Glomerular endothelial cell (primary cell): ENCODE measurements around the gene BNIP3. TPM values are rescaled to one million over a fixed set of nuclear protein-coding genes. Genes with fewer than 3 reads are reported as not detected.
"Not testable (repeated sequence)": the region's sequence is repeated elsewhere in the genome, so short reads cannot be mapped to it uniquely, and the experiment has no call there.

Source experiments
- DNase-seq: peaks from one replicate; pipeline ENCODE4 v3.0.0-alpha.2; 2011; ENCODE audit warnings: low read depth, low spot score; ENCODE audit errors: extremely low read depth
- total RNA-seq: library from RNA; depleted of rRNA; stranded (reverse); fragments of >200 nt; gene quantifications from 2 replicates; pipeline ENCODE4 v1.2.3, GENCODE V29; 2015

BNIP3 gene
- total RNA-seq, 1 donor from 2014 or later: 127 TPM

DNA sequence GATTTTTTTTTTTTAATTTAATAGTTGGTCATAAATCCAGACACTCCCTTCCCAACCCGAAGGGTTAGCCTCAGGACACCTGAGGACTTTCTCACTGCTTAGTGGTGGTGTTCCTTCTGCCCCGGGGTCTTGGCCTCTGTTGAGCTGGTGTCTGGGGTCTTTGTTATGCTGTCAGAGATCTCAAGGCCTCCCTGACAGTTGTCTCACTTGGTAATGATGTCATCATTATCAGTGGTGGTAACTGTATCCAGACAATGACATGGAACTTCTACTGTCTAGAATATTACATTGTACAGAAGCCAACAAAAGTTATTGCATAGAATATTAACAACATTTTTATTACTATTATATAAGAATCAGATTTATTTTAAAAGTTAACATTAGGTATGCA is 48.0 kb downstream of the BNIP3 start:
- no peak for DNase-seq

DNA sequence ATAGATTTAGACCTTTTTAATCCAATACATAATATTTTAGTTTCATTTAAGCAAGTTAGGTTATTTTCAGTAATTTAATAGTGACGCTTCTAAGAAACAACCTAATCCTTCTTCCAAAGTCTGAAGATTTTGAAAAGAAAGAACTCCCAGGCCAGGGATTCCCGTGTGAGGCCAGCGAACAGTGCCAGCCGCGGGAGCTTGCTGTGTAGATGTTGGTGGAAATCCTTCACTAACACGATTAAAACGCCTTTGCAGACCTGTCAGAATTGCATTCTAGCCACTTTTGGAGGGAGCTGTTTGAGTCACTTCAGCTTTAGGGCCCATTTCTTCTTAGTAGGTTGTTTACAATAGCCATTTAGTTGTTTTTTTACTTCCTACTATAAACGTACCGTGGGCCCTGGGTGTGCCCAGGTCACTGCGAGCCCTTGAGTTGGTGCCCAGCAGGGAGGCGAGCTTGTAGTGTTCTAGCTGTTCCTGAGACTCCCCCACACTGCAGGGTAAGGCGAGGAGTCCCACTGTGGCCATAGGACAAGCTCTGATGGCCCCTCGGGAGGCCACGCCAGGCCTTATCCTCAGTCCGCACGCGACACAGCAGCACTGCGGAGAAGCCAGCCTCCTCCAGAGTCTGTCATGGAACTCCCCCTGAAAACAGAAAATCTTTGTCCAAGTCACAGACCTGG is 48.6 kb downstream of the BNIP3 start:
- no peak for DNase-seq

DNA sequence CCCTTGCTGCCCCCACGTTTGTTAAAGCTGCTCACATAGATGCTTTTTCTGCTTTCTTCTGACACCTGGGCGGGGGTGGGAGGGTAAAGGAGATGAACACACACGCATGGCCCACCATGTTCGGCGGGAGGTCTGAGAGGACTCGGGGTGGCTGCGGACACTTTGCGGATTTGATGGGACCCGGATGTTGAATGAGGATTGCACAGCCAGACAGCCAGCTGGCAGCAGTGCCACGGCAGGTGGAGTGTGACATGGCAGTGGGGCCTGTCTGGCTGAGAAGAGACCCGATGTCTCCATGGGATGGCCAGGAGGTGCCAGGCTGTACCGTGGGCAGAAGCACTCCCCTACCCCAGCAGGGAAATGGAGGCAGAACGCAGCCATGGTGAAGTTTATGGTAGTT is 49.7 kb downstream of the BNIP3 start:
- DNase-seq: no peak

DNA sequence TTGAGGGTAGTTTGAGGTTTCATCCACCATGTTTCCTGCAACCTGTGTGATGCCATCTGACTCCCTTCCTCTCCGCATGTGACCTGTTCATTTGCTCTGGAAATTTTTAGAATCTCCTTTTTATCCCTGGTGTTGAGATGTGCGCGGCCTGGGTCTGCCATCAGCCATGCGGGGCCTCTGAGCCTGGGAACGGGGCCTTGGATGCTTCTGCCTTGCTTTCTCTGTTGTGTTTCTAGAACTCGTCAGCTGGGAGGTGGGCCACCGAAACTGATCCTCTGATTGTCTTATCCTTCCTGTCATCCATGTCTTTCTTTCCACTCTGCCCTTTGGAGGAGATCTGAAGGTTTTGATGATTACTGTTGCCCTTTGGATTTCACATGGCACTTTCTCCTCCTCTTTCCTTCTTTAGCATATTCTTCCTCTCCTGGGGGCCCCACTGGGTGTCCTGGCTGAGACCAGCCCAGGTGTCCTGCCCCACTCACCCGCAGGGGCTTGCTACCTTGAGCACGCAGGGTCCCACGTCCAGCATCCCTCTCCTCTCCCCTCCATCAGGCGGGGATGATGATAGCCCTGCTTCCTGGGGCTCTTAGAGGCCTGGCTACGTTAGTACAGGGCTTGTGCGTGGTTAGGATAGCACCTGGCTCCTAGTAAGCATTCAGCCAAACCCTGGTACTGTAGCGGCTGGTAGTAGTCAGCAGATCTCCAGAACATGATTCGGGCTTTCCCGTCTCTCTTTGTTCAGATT is 51.0 kb downstream of the BNIP3 start:
- DNase-seq: no peak

DNA sequence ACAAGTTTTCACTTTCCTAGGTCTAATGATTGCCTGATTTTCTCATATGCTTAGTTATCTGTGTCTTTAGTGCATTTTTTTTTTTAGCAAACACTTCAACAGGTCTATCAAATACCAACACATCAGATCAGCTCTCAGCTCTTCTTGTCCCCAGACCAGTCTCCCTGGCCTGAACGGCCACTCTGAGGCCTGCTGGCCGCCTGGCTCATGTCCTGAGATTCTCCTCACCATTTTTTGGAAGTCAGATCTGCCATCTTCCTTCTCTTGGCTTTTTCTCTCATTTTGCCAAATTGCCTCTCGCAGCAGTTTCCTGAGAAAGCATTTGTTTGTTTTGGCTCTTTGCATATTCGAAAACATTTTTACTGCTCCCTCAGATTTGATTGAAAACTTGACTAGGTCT is 51.6 kb downstream of the BNIP3 start:
- no peak for DNase-seq

DNA sequence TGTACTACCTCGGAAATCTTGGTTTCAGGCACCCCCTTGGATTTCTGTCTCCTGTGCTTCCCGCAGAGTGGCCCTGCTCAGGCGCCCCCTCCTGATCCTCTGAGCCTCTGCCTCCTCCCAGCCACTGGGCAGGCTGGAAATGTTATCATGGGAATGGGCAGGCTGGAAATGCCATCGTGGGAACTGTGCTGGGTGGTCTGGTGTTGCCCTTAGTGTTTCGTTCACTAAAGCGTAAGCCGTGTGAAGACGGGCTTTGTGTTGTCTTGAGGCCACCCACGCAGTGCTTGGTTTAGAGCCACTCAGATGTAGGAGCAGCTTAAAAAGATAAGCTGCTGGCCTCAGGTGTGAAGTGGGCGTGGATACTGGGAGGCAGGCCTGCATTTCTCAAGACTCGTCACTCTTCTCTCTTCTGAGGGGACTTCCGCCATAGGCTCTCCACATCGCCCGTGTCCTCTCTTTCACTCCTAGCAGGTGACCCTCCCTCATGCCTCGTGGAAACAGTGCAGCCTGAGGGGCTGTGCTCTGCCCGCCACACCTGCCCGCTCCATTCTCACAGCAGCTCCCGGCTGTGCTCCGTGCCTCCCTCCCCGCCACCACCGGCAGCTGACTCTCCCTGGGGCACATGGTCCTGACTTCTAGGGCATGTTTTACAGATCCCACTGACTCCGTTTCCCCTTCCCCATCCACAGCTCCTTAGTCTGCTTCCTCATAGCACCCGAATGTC is 52.4 kb downstream of the BNIP3 start:
- no peak for DNase-seq

DNA sequence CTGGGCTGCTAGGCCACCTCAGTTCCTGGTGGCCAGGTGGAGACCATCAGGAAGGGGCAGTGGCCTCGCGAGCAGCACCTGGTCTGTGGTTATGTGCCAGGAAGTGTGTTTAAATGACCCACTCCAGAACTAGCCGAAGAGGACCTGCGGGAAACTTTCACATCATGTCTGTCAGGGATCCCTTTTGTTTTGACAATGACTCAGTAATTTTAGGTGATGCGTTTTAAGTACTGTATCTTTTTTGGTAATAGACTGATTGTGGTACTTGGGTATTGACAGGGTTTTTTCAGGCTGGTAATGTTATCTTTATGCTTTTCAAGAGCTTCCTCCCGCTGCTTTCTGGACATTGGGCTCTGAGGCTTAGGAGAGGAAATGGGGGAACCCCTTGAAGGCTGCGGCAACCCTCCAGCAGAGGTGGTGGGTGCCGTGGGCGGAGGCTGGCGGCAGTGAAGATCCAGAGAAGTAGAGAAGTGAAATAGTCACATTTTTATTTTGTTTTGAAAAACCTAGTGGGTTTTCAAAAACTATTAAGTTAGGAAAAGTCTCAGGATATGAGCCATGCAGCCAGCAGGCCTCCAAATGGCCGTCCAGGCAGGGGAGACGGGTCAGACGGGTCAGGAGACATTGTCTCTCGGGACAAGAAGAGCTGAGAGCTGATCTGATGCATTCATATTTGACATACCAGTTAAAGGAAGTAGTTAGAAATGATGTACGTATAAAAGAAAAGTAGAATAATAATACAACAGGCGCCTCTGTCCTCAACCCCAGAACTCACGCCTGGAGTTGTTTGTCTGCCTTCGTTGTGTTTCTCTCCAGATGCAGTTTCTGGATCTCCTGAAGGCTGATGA is 53.3 kb downstream of the BNIP3 start:
- DNase-seq: no peak

DNA sequence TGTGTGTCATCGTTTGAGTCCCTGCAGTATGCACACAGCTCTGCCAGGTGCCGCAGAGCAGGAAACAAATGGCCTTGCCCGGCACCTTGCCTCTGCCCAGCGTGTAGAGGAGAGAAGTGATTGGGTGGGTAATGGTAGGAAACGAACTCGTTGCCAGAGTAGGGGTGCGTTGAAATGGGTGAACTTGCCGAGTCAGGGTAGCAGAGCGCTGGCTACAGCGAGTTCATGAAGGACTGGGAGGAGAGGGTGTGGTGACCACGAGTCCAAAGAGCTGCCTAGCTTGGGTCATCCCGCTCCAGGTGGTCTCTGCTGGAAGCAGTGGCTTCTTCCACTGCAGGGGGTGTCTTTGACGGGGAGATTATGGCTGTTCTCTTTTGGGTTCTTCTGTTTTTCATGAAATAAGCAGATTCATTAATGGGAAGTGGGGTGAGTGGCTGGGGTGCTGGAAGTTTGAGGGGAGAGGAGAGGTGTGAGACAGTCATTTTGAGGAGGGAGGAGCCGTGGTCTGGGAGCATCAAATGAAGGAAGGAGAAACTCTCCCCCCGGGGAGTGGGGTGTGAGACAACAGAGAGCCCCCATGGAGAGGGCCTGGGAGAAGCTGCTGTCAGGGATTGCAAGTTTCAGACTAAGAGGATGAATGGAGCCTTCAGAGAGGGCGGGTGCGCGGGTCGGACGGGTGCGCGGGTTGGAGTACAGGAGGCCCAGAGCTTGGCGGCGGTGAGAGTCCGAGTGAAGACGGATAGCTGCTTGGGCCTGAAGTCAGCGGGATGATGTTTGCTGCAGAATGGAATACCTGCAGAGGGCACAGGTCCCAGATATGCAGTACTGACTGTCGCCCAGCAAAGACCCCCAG is 54.8 kb downstream of the BNIP3 start:
- DNase-seq: no peak

DNA sequence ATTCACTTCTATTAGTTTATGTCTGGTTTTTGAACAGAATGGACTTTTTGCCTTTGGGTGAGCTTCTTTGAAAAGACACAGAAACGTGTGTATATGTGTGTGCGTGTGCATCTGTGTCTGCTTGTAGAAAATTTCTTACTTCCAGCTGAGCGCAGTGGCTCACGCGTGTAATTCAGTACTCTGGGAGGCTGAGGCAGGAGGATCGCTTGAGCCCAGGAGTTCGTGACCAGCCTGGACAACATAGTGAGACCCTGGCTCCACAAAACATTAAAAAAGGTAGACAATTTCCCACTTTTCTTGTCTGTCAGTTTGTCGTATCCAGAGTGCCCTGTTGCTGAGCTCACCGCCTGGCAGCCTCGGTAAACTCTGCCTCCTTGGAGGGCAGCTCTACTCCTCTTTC is 55.5 kb downstream of the BNIP3 start:
- no peak for DNase-seq

DNA sequence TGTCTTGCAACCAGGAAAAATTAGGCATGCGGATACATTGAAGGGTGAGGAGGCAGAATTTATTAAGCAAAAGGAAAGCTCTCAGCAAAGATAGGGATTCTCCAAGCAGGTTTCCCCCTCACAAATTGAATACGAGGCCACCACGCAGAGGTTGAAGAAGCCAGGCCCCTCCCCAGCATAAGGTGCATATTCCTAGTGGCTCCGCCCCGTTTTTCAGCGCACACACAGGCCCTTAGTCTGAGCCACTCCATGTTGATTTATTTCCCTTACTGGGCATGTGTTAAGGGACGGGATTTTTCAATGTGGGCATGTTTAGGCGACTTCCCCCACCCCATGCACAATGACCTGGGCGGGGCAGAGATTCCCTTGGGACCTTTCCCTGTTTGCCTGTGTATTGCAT is 56.0 kb downstream of the BNIP3 start:
- no peak for DNase-seq

DNA sequence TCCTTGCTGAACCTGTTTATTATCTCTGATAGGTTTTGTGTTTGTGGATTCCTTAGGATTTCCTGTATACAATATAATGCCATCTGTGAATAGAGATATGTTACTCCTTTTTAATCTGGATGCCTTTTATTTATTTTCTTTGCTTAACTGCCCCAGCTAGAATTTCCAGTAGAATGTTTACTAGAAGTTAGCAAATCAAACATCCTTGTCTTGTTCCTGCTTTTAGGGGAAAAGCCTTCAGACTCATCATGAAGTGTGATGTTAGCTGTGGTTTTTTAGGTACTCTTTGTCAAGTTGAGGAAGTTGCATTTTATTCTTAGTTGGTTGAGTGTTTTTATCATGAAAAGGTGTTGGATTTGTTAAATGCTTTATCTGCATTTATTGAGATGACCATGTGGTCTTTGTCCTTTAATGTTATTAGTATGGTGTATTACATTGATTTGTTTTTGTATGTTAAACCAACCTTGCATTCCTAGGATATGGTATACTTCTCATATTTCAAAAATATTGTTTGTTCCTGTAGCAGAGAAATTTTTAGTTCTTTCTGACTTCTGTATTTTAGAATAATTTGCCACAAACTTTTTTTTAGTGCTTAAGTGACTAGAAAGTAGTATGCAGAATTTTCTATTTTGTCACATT is 56.6 kb downstream of the BNIP3 start:
- no peak for DNase-seq

DNA sequence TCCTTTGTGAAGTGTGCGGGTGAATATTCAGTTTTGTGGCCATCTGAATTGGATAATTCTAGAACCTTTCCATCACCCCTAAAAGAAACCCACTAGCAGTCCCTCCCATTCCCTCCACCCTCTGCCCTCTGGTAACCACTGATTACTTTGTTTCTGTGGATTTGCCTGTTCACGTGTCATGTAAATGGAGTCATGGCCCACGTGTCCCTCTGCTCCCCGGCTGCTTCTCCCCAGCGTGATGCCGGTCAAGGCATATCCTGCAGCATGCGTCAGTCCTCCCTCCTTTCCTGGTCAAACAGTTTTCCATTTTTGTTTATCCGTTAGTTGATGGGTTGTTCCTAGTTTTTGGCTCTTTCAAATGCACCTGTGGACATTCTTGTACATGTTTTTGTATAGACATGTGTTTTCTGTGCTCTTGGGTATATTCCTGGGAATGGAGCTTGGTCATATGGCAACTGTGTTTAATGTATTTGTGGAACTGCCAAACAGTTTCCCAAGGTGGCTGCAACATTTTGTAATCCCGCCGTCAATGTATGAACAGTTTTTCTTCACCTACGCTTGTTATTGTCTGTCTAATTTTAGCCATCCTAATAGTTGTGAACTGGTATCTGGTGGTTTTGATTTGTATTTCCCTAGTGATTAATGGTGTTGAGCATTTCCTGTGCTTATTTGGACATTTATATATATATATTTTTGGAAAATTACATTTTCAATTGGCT is 58.5 kb downstream of the BNIP3 start:
- no peak for DNase-seq

DNA sequence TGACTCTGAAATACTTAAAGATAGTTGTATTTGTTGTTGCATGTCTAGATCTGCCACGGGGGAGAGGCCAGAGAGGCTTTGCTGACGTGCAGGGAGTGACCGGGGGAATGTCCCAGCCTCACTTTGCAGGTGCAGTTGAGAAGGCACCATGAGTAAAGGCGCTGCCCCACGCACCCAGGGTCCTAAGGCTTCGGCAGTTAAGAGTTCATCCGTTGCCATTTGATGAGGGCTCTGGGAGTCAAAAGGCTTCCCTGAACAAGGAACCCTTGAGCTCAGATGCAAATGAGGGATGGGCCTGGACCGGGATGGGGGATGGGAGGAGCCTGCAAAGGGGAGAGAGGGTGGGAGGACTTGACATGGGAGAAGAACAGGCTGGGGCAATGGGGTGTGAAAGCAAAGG is 60.5 kb downstream of the BNIP3 start:
- no peak for DNase-seq

DNA sequence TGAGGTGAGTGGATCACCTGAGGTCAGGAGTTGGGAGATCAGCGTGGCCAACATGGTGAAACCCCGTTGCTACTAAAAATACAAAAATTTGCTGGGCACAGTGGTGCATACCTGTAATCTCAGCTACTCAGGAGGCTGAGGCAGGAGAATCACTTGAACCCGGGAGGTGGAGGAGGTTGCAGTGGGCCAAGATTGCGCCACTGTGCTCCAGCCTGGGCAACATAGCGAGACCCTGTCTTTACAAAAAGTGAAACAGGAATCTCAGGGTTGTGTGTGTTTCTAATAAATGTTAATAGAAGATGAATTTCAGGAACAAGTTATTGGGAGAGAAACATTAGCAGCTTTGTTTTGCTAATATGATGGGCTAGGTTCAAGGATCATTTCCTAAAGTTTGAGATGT is 61.0 kb downstream of the BNIP3 start:
- no peak for DNase-seq

DNA sequence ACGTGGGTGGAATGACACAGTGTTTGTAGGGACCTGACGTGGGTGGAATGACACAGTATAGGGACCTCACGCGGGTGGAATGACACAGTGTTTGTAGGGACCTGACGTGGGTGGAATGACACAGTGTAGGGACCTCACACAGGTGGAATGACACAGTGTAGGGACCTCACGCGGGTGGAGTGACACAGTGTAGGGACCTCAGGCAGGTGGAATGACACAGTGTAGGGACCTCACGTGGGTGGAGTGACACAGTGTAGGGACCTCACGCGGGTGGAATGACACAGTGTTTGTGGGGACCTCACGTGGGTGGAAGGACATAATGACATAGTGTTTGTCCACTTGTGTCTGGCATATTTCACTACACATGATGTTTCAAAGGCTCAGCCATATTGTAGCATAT is 61.6 kb downstream of the BNIP3 start:
- DNase-seq: no peak

DNA sequence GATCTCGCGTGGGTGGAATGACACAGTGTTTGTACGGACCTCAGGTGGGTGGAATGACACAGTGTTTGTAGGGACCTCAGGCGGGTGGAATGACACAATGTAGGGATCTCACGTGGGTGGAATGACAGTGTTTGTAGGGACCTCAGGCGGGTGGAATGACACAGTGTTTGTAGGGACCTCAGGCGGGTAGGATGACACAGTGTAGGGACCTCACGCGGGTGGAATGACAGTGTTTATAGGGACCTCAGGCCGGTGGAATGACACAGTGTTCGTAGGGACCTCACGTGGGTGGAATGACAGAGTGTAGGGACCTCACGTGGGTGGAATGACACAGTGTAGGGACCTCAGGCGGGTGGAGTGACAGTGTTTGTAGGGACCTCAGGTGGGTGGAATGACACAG is 62.3 kb downstream of the BNIP3 start:
- not testable (repeated sequence) for DNase-seq
